Ishikawa (cell line): ENCODE data around the gene KRT39.
"Not testable (repeated sequence)": the region's sequence is repeated elsewhere in the genome, so short reads cannot be mapped to it uniquely, and the experiment has no call there.

Source experiments
- CEBPB ChIP-seq: IDR thresholded peaks from 2 replicates; pipeline ENCODE4 v1.6.1; 2012
- CREB1 ChIP-seq: IDR thresholded peaks from 2 replicates; pipeline ENCODE4 v1.6.1; 2012; ENCODE audit warnings: low read depth
- EGR1 ChIP-seq: IDR thresholded peaks from 2 replicates; pipeline ENCODE4 v1.6.1; 2012
- EP300 ChIP-seq: IDR thresholded peaks from 2 replicates; pipeline ENCODE4 v1.6.1; 2012; ENCODE audit warnings: borderline replicate concordance
- FOXM1 ChIP-seq: IDR thresholded peaks from 2 replicates; pipeline ENCODE4 v1.6.1; 2012; ENCODE audit warnings: low read depth, borderline replicate concordance
- MAX ChIP-seq: IDR thresholded peaks from 2 replicates; pipeline ENCODE4 v1.6.1; 2012
- NFIC ChIP-seq: IDR thresholded peaks from 2 replicates; pipeline ENCODE4 v1.6.1; 2012
- RAD21 ChIP-seq: IDR thresholded peaks from 2 replicates; pipeline ENCODE4 v1.6.1; 2012; ENCODE audit warnings: low read depth
- REST ChIP-seq: IDR thresholded peaks from 2 replicates; pipeline ENCODE4 v1.6.1; 2012; ENCODE audit warnings: low read depth, mild to moderate bottlenecking
- TAF1 ChIP-seq: IDR thresholded peaks from 2 replicates; pipeline ENCODE4 v1.6.1; 2012; ENCODE audit warnings: low read depth, mild to moderate bottlenecking
- TCF12 ChIP-seq: IDR thresholded peaks from 2 replicates; pipeline ENCODE4 v1.6.1; 2012; ENCODE audit warnings: low read depth
- TEAD4 ChIP-seq: IDR thresholded peaks from 2 replicates; pipeline ENCODE4 v1.6.1; 2012
- YY1 ChIP-seq: IDR thresholded peaks from 2 replicates; pipeline ENCODE4 v1.6.1; 2012; ENCODE audit warnings: low read depth
- ZBTB7A ChIP-seq: IDR thresholded peaks from 2 replicates; pipeline ENCODE4 v1.6.1; 2012; ENCODE audit warnings: low read depth
- TF ChIP-seq, protein P1 (sequence below): IDR thresholded peaks from 2 replicates; pipeline ENCODE4 v1.6.1; 2012

Gene KRT39

GRCh38 chr17:41003926-41004325 is 37.2 kb upstream of the KRT39 start:
- TF ChIP-seq RAD21 (no peak), CREB1 (no peak), TCF12 (no peak), TEAD4 (no peak), TAF1 (no peak), EP300 (no peak), MAX (no peak), CEBPB (no peak), ZBTB7A (no peak), EGR1 (no peak), FOXM1 (no peak), NFIC (no peak), YY1 (no peak), REST (no peak)
- TF ChIP-seq, protein P1, sequence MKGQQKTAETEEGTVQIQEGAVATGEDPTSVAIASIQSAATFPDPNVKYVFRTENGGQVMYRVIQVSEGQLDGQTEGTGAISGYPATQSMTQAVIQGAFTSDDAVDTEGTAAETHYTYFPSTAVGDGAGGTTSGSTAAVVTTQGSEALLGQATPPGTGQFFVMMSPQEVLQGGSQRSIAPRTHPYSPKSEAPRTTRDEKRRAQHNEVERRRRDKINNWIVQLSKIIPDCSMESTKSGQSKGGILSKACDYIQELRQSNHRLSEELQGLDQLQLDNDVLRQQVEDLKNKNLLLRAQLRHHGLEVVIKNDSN: no peak

GRCh38 chr17:41002814-41003213 is 36.1 kb upstream of the KRT39 start:
- TF ChIP-seq YY1: no peak
- no peak for TF ChIP-seq REST
- no peak for TF ChIP-seq NFIC
- TF ChIP-seq RAD21: no peak
- TF ChIP-seq CEBPB: no peak
- TF ChIP-seq, protein P1: no peak
- no peak for TF ChIP-seq TCF12
- no peak for TF ChIP-seq TEAD4
- TF ChIP-seq FOXM1: no peak
- TF ChIP-seq EGR1: no peak
- TF ChIP-seq MAX: no peak
- no peak for TF ChIP-seq ZBTB7A
- TF ChIP-seq CREB1: no peak
- no peak for TF ChIP-seq EP300
- no peak for TF ChIP-seq TAF1

GRCh38 chr17:41001795-41002194 is 35.0 kb upstream of the KRT39 start:
- TF ChIP-seq TAF1 (no peak), CREB1 (no peak), REST (no peak), RAD21 (no peak), EGR1 (no peak), CEBPB (no peak), EP300 (no peak)

DNA sequence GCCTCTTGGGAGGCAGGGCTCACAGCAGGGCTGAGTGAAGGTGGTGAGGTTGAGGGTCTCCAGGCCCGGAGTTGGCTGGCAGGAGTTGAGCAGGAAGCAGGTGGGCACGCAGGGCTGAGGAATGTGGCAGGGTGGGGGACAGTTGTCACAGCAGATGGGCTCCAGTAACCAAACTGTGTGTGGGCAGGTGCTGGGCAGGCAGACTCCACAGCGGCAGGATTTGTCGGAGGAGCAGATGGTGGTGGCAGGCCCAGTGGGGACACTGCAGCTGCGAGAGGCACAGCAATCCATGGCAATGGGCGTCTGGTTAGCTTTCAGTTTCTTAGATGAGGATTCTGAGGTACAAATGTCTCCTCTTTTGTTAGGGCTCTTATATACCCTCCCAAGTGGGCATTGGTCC is 32.8 kb upstream of the KRT39 start, which contains the start of gene KRTAP3-2:
KRTAP3-2 (minus strand) TSS at position 344 of the 400 bp plus-strand sequence; CDS start at position 291, 53 bp downstream.
- TF ChIP-seq TCF12, FOXM1, TEAD4: not testable (repeated sequence)

GRCh38 chr17:40997361-40997760 is 30.6 kb upstream of the KRT39 start:
- TF ChIP-seq CREB1: no peak
- no peak for TF ChIP-seq RAD21
- TF ChIP-seq EP300: no peak
- TF ChIP-seq YY1: no peak
- no peak for TF ChIP-seq TEAD4
- TF ChIP-seq TCF12: no peak
- no peak for TF ChIP-seq FOXM1
- TF ChIP-seq EGR1: no peak
- no peak for TF ChIP-seq TAF1
- TF ChIP-seq REST: no peak
